Inflammatory macrophage treated with lipopolysaccharide for 1 hour (primary cell): ENCODE data around the gene TMX2.
"Not testable (repeated sequence)": the region's sequence is repeated elsewhere in the genome, so short reads cannot be mapped to it uniquely, and the experiment has no call there.

ENCODE experiments used
- DNase-seq, 2 donors: peaks; one replicate each; pipeline ENCODE4 v3.0.0-alpha.2; 2020 to 2022

TMX2 gene

GRCh38 chr11:57716726-57717125 is 4.3 kb downstream of the TMX2 start:
- DNase-seq = not testable (repeated sequence)

GRCh38 chr11:57727185-57727584 is 14.8 kb downstream of the TMX2 start:
- DNase-seq = no peak

GRCh38 chr11:57728829-57729228 is 16.4 kb downstream of the TMX2 start:
- DNase-seq = no peak

- DNase-seq = no peak
Measured at GRCh38 chr11:57729479-57729878, 17.1 kb downstream of the TMX2 start.

GRCh38 chr11:57732661-57733060 is 20.3 kb downstream of the TMX2 start:
- no peak for DNase-seq

GRCh38 chr11:57735619-57736298 is 23.4 kb downstream of the TMX2 start:
- DNase-seq = no peak

GRCh38 chr11:57741132-57742086 is 29.0 kb downstream of the TMX2 start, which contains the start of gene SELENOH:
SELENOH (plus strand) TSS chr11:57741491; CDS start chr11:57741596, 105 bp downstream.
- peak; percentile 95 to 97 for DNase-seq

- no peak for DNase-seq
Measured at GRCh38 chr11:57742087-57742452, 29.7 kb downstream of the TMX2 start.

- DNase-seq = no peak
Measured at GRCh38 chr11:57744357-57744756, 32.0 kb downstream of the TMX2 start.

- DNase-seq = no peak
Measured at GRCh38 chr11:57745206-57745605, 32.8 kb downstream of the TMX2 start.

GRCh38 chr11:57746920-57747319 is 34.5 kb downstream of the TMX2 start:
- DNase-seq = no peak

GRCh38 chr11:57751176-57751575 is 38.8 kb downstream of the TMX2 start:
- DNase-seq = no peak

GRCh38 chr11:57751676-57752253 is 39.4 kb downstream of the TMX2 start, which contains the start of gene BTBD18:
BTBD18 (minus strand) TSS chr11:57751819; CDS start chr11:57751188, 631 bp downstream.
- peak; percentile 21 to 34 for DNase-seq

GRCh38 chr11:57752954-57753353 is 40.6 kb downstream of the TMX2 start:
- no peak for DNase-seq

GRCh38 chr11:57758174-57758573 is 45.8 kb downstream of the TMX2 start:
- DNase-seq = no peak

GRCh38 chr11:57761301-57762234 is 49.2 kb downstream of the TMX2 start, which contains the start of gene CTNND1:
CTNND1 (plus strand) TSS chr11:57761802; CDS start chr11:57791479, 29,677 bp downstream.
- DNase-seq = peak; percentile 93 to 94

GRCh38 chr11:57762235-57762861 is 50.0 kb downstream of the TMX2 start:
- DNase-seq = no peak

GRCh38 chr11:57763568-57763967 is 51.2 kb downstream of the TMX2 start:
- DNase-seq = no peak

- DNase-seq = no peak
Measured at GRCh38 chr11:57764021-57764420, 51.6 kb downstream of the TMX2 start.

- no peak for DNase-seq
Measured at GRCh38 chr11:57764566-57764965, 52.2 kb downstream of the TMX2 start.

- no peak for DNase-seq
Measured at GRCh38 chr11:57764972-57765371, 52.6 kb downstream of the TMX2 start.

GRCh38 chr11:57770793-57771192 is 58.4 kb downstream of the TMX2 start:
- no peak for DNase-seq
